Measurements from ENCODE around the gene KCNMA1.

The KCNMA1 gene

GRCh38 chr10:77357611-77358310, 279.8 kb downstream of the KCNMA1 start:
- no peak for DNase-seq (ENCODE audit: low read depth)
- H3K4me3 ChIP-seq (ENCODE audit: low read depth, low read length): no peak overlapping the region
- no peak for TF ChIP-seq CTCF (IDR thresholded peaks at IDR 0.05; ENCODE audit: control insufficient read depth, extremely low read depth, insufficient read depth)

DNA sequence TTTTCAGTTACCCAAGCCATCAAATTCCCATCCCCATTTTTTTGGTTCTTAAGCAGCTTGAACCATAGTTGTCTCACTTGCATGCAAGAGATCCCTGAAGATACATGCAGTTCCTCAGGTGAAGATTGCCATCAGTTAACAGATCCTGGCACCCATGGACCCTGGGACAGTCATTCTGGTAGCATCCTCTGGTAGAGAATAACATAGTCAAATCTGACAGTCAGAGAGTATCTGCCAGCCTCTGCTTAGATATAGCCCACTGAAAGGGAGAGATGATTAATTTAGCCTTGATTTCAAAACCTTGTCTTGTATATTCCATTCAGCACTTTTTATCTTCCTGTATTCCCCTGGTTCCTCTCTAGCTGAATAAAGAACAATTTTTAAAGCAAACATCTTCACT, 280.4 kb downstream of the KCNMA1 start:
- DNase-seq (ENCODE audit: low read depth): no peak
- no peak overlapping the region for H3K4me3 ChIP-seq (ENCODE audit: low read depth, low read length)
- TF ChIP-seq CTCF (IDR thresholded peaks at IDR 0.05; ENCODE audit: control insufficient read depth, extremely low read depth, insufficient read depth): no peak

DNA sequence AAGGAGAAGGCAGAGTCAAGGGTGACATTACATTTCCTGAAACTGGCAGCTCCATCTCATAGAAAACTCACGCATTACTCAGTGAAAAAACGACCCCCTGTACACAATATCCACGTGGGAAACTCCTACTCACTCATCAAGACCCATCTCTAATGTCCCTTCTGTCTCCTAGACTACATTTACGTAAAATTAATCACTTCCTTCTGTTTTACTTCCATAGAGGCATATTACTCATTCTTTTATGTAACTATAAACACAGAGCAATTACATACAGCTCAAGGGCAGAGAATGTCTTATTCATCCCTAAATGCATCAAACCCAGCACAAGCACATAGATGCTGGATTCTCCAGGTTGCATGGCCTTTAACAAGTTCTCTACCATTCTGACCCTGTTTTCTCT, 281.8 kb downstream of the KCNMA1 start:
- no peak for TF ChIP-seq CTCF (IDR thresholded peaks at IDR 0.05; ENCODE audit: control insufficient read depth, extremely low read depth, insufficient read depth)
- H3K4me3 ChIP-seq (ENCODE audit: low read depth, low read length): no peak overlapping the region
- no peak for DNase-seq (ENCODE audit: low read depth)

DNA sequence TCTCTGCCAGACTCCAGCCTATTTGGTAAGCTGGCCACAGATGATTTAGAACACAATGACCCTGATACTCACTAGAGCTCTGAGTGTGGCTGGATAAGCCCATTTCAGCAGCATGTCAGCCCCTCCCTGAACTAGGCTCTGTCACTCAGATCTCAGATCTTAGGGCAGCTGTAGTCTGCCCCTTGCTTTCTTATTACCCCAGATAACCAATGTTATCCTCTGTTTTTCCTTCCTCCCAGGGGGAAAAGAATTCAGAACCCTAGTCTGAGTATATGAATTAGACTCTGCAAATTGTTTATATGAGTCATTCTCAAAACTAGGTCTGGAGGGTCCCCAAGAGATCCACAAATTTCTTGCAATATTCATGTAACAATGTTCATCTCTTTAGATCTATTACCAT, 286.2 kb downstream of the KCNMA1 start:
- no peak for DNase-seq (ENCODE audit: low read depth)
- TF ChIP-seq CTCF (IDR thresholded peaks at IDR 0.05; ENCODE audit: control insufficient read depth, extremely low read depth, insufficient read depth): no peak
- H3K4me3 ChIP-seq (ENCODE audit: low read depth, low read length): no peak overlapping the region

GRCh38 chr10:77350711-77351119, 286.9 kb downstream of the KCNMA1 start:
- no peak for DNase-seq (ENCODE audit: low read depth)

DNA sequence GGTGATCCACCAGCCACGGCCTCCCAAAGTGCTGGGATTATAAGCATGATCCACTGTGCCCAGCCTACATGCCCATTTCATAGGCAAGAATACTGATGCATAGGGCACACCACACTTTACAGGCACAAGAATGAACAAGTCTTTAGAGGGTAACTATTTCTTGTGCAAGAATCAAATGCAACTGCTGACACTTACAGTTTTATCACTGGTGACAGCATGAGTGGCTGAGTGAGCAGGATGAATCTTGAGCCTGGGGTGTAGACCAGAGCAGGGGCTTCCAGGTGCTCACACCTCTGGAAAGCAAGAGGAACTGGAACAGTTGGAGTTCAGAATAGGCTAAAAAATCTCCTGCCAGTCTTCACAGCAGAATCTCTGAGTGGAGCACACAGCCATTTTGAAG, 287.5 kb downstream of the KCNMA1 start:
- TF ChIP-seq CTCF (IDR thresholded peaks at IDR 0.05; ENCODE audit: control insufficient read depth, extremely low read depth, insufficient read depth): no peak
- DNase-seq (ENCODE audit: low read depth): no peak
- H3K4me3 ChIP-seq (ENCODE audit: low read depth, low read length): no peak overlapping the region

More at GRCh38 chr10:77350711-77351119, 286.9 kb downstream of the KCNMA1 start:
- H3K4me3 ChIP-seq (ENCODE audit: low read depth, low read length): no peak overlapping the region
- no peak for TF ChIP-seq CTCF (IDR thresholded peaks at IDR 0.05; ENCODE audit: control insufficient read depth, extremely low read depth, insufficient read depth)

- no peak for TF ChIP-seq CTCF (IDR thresholded peaks at IDR 0.05; ENCODE audit: control insufficient read depth, extremely low read depth, insufficient read depth)
Measured at GRCh38 chr10:77349226-77349625, 288.4 kb downstream of the KCNMA1 start.

More at GRCh38 chr10:77349226-77349625, 288.4 kb downstream of the KCNMA1 start:
- no peak overlapping the region for H3K4me3 ChIP-seq (ENCODE audit: low read depth, low read length)
- no peak for DNase-seq (ENCODE audit: low read depth)

Measured in LNCaP clone FGC (cell line).